Measurements from ENCODE around the gene RPTOR. TPM values are rescaled to one million over a fixed set of nuclear protein-coding genes. Genes with fewer than 3 reads are reported as not detected.
"Not testable (repeated sequence)": the region's sequence is repeated elsewhere in the genome, so short reads cannot be mapped to it uniquely, and the experiment has no call there.

Gene RPTOR
- total RNA-seq, 1 donor from 2014 or later: 32.0 TPM

DNA sequence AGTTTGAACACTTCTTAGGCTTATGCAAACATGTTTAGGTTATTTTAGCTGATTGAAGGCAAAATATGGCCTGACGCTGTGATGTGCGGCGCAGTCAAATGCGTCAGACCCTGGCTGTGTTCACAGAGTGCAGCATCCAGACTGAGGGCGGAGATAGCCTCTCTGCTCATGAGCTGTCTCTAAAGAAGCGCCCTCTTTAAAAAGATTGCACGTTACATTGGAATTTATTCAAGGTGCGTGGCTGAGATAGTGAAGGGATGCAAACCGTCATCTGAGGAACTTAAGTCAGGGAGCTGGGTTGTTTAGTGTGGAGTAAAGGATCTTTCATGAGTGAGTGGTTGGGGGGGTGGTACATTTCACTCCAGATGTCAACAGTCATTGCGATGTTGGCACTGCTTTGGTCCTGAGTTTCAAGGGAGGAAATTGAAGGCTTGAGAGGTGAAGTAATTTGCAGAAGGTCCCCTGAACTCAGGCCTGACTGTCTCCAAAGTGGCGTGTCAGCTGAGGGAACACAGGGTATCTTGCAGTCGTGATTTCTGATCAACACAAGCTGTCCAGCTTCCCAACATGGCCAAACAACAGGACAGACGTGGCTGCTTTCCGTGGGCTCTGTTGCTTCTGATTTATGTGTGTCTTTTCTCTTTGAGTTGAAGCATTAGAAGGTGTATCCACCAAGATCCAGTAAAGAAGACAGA is 33.4 kb downstream of the RPTOR start:
- TF ChIP-seq, protein P1, sequence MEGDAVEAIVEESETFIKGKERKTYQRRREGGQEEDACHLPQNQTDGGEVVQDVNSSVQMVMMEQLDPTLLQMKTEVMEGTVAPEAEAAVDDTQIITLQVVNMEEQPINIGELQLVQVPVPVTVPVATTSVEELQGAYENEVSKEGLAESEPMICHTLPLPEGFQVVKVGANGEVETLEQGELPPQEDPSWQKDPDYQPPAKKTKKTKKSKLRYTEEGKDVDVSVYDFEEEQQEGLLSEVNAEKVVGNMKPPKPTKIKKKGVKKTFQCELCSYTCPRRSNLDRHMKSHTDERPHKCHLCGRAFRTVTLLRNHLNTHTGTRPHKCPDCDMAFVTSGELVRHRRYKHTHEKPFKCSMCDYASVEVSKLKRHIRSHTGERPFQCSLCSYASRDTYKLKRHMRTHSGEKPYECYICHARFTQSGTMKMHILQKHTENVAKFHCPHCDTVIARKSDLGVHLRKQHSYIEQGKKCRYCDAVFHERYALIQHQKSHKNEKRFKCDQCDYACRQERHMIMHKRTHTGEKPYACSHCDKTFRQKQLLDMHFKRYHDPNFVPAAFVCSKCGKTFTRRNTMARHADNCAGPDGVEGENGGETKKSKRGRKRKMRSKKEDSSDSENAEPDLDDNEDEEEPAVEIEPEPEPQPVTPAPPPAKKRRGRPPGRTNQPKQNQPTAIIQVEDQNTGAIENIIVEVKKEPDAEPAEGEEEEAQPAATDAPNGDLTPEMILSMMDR (IDR thresholded peaks at IDR 0.05; ENCODE audit: insufficient read depth, low read depth, low read length): no peak
- no peak for TF ChIP-seq EZH2 (IDR thresholded peaks at IDR 0.05; ENCODE audit: insufficient read depth, low read length)
- Histone ChIP-seq H3K36me3 (ENCODE audit: insufficient read depth, low read length) (no peaks in the 10 kb centered on the region), H3K4me3 (ENCODE audit: insufficient read depth, low read depth, low read length) (no peak overlapping the region), H3K27ac (ENCODE audit: low read depth, low read length) (no peak overlapping the region), H3K4me2 (ENCODE audit: low read length) (no peak overlapping the region), H3K9ac (ENCODE audit: low read length) (no peak overlapping the region), H4K20me1 (ENCODE audit: insufficient read depth, low read length) (peaks cover 66% of the 10 kb centered on the region), H2AFZ (ENCODE audit: low read depth, low read length) (no peak overlapping the region), H3K4me1 (ENCODE audit: insufficient read depth, low read length) (peaks cover 3% of the 10 kb centered on the region), H3K27me3 (ENCODE audit: insufficient read depth, low read length) (no peaks in the 10 kb centered on the region), H3K79me2 (ENCODE audit: insufficient read depth, low read length) (peaks cover 44% of the 10 kb centered on the region), H3K9me3 (ENCODE audit: insufficient read depth, low read depth, low read length) (no peaks in the 10 kb centered on the region)
- no peak for DNase-seq (ENCODE audit: low read depth)
- no peak overlapping the region for H3K27ac Mint-ChIP-seq (ENCODE audit: unreplicated experiment)
- peaks cover 6% of the 10 kb centered on the region for H3K36me3 Mint-ChIP-seq (ENCODE audit: low read depth, unreplicated experiment)
- no peaks in the 10 kb centered on the region for H3K27me3 Mint-ChIP-seq (ENCODE audit: low read depth, unreplicated experiment)
- H3K9me3 Mint-ChIP-seq (ENCODE audit: unreplicated experiment): no peaks in the 10 kb centered on the region
- no peak overlapping the region for H3K4me3 Mint-ChIP-seq (ENCODE audit: unreplicated experiment)
- FAIRE-seq: no peak
- peaks cover 14% of the 10 kb centered on the region for H3K4me1 Mint-ChIP-seq (ENCODE audit: low read depth, unreplicated experiment)

DNA sequence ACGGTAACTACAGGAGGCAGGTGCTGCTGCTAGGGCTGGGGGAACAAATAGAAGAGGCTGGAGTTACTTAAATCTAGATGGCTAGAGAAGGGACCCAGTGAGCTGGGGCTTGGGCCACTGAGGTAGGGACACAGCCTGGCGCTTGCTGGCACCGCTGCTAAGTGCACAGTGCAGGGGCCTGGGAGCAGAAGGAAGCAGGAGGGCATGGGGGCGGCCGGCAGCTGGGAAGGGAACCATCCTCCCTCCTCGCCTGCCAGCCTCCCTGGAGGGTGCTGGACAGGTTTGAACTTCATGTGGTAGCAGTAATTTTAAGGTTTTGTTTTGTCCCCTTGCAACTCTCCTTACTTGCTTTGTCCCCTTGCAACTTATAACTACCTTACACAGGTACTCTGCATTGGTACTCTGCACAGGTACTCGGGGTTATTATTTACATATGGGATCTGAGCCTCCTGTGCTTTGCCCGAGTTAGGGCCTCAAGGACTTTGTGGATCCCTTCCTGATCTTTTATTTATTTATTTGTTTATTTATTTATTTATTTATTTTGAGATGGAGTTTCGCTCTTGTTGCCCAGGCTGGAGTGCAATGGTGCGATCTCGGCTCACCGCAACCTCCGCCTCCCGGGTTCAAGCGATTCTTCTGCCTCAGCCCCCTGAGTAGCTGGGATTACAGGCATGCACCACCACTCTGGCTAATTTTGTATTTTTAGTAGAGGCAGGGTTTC is 34.2 kb downstream of the RPTOR start:
- Histone ChIP-seq H3K79me2 (ENCODE audit: insufficient read depth, low read length) (peaks cover 48% of the 10 kb centered on the region), H4K20me1 (ENCODE audit: insufficient read depth, low read length) (peaks cover 68% of the 10 kb centered on the region)
- H3K27ac Mint-ChIP-seq (ENCODE audit: unreplicated experiment); H3K27me3 Mint-ChIP-seq (ENCODE audit: low read depth, unreplicated experiment); DNase-seq (ENCODE audit: low read depth); FAIRE-seq; H3K9me3 ChIP-seq (ENCODE audit: insufficient read depth, low read depth, low read length); H3K4me3 ChIP-seq (ENCODE audit: insufficient read depth, low read depth, low read length); H3K36me3 ChIP-seq (ENCODE audit: insufficient read depth, low read length); H3K9me3 Mint-ChIP-seq (ENCODE audit: unreplicated experiment); H3K27ac ChIP-seq (ENCODE audit: low read depth, low read length); H3K4me3 Mint-ChIP-seq (ENCODE audit: unreplicated experiment); H2AFZ ChIP-seq (ENCODE audit: low read depth, low read length); H3K4me2 ChIP-seq (ENCODE audit: low read length); H3K36me3 Mint-ChIP-seq (ENCODE audit: low read depth, unreplicated experiment); H3K4me1 ChIP-seq (ENCODE audit: insufficient read depth, low read length); H3K27me3 ChIP-seq (ENCODE audit: insufficient read depth, low read length); H3K9ac ChIP-seq (ENCODE audit: low read length): not testable (repeated sequence)
- peaks cover 12% of the 10 kb centered on the region for H3K4me1 Mint-ChIP-seq (ENCODE audit: low read depth, unreplicated experiment)

DNA sequence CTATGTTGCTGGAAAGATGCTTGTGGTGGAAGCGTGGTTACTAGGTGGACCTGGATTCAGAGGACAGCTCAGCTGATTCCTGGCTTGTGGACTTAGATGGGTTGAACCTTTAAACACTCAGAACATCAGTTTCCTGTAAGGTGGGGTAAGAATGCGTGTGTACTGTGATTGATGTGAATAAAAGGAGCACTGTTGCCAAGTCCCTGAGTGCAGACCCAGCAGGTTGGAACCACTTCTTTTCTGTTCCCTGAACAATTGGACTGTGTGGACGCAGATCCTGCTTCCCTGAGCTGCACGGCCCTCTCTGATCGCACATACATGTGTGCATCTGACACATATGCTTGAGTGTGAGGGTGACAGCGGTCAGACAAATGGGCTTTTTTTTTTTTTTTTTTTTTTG is 37.5 kb downstream of the RPTOR start:
- TF ChIP-seq, protein P1 (IDR thresholded peaks at IDR 0.05; ENCODE audit: insufficient read depth, low read depth, low read length): no peak
- TF ChIP-seq EZH2 (IDR thresholded peaks at IDR 0.05; ENCODE audit: insufficient read depth, low read length): no peak
- no peak for DNase-seq (ENCODE audit: low read depth)
- Histone ChIP-seq H3K9ac (ENCODE audit: low read length) (no peak overlapping the region), H3K4me1 (ENCODE audit: insufficient read depth, low read length) (peaks cover 14% of the 10 kb centered on the region), H3K4me2 (ENCODE audit: low read length) (no peak overlapping the region), H3K4me3 (ENCODE audit: insufficient read depth, low read depth, low read length) (no peak overlapping the region), H2AFZ (ENCODE audit: low read depth, low read length) (no peak overlapping the region), H3K27me3 (ENCODE audit: insufficient read depth, low read length) (no peaks in the 10 kb centered on the region), H3K27ac (ENCODE audit: low read depth, low read length) (no peak overlapping the region), H4K20me1 (ENCODE audit: insufficient read depth, low read length) (peaks cover 70% of the 10 kb centered on the region), H3K79me2 (ENCODE audit: insufficient read depth, low read length) (peaks cover 60% of the 10 kb centered on the region), H3K36me3 (ENCODE audit: insufficient read depth, low read length) (no peaks in the 10 kb centered on the region), H3K9me3 (ENCODE audit: insufficient read depth, low read depth, low read length) (no peaks in the 10 kb centered on the region)
- no peaks in the 10 kb centered on the region for H3K27me3 Mint-ChIP-seq (ENCODE audit: low read depth, unreplicated experiment)
- H3K4me1 Mint-ChIP-seq (ENCODE audit: low read depth, unreplicated experiment): peaks cover 21% of the 10 kb centered on the region
- no peak overlapping the region for H3K4me3 Mint-ChIP-seq (ENCODE audit: unreplicated experiment)
- H3K27ac Mint-ChIP-seq (ENCODE audit: unreplicated experiment): no peak overlapping the region
- H3K9me3 Mint-ChIP-seq (ENCODE audit: unreplicated experiment): no peaks in the 10 kb centered on the region
- H3K36me3 Mint-ChIP-seq (ENCODE audit: low read depth, unreplicated experiment): peaks cover 6% of the 10 kb centered on the region
- FAIRE-seq: no peak
